ENCODE measurements around the gene UBQLN2. TPM values are rescaled to one million over a fixed set of nuclear protein-coding genes. Genes with fewer than 3 reads are reported as not detected.
"Not testable (repeated sequence)": the region's sequence is repeated elsewhere in the genome, so short reads cannot be mapped to it uniquely, and the experiment has no call there.

Gene UBQLN2
- 10 to 100 TPM; 29.4 to 30.2 TPM for total RNA-seq

DNA sequence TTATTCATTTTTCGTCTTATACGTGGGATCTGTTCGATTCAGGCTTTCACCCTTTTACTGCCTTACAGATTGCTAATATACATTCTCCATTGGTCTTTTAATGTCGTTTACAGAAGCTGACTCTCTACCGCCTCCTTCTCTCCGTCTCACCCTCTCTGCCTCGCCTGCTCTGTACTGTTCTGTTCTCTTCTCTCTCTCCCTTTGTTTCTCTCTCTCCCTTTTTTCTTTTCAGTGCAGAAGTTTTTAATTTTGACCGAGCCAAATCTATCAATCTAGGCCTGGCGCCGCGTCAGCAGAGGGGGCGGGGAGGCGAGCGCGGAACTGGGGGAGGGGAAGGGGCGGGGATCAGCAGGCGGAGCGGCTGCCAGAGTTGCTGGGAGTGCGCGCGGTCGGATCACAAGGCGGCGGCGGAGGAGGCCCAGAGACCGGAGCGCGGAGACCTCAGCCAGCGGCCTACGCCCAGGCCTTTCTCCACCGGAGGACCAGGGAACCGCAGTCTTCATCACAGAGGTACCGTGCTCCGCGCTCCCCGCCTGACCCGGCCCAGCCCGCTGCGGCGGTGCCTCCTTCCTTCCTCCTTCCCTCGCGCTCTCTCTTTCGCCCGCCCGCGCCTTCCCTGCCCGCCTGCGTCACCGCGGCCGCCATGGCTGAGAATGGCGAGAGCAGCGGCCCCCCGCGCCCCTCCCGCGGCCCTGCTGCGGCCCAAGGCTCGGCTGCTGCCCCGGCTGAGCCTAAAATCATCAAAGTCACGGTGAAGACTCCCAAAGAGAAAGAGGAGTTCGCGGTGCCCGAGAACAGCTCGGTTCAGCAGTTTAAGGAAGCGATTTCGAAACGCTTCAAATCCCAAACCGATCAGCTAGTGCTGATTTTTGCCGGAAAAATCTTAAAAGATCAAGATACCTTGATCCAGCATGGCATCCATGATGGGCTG is at the start of gene UBQLN2:
Gene UBQLN2 (plus strand): TSS at position 397 of the 931 bp plus-strand sequence. CDS start 247 bp downstream, at position 644.
- H3K4me1 Mint-ChIP-seq, result peaks cover 6% of the 10 kb centered on the region
- peak within 1 kb of the TSS; percentile 86 for H3K4me3 Mint-ChIP-seq
- H3K9me3 Mint-ChIP-seq, result no peaks in the 10 kb centered on the region
- H3K27me3 Mint-ChIP-seq, result no peaks in the 10 kb centered on the region
- peak within 1 kb of the TSS; percentile 95 for H3K27ac Mint-ChIP-seq
- H3K36me3 Mint-ChIP-seq, result peaks cover 20% of the 10 kb centered on the region
- peak; percentile 76 for DNase-seq

DNA sequence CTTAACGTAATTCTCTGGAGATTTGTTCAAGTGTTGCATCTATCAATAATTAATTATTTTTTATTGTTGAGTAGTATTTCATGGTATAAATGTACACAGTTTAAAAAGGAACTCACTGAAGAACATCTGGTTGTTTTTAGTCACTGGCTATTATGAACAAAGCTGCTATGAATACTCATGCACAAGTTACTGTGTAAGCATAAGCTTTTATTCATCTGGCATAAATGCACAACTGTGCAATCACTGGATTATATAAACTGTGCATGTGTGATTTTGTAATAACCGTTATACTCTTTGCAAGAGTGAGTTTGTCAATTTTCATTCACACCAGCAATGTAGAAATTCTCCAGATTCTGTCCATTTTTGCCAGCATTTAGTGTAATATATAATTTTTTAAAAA is 43.8 kb upstream of the UBQLN2 start:
- no peaks in the 10 kb centered on the region for H3K4me1 Mint-ChIP-seq
- H3K9me3 Mint-ChIP-seq, result peaks cover 8% of the 10 kb centered on the region
- H3K27me3 Mint-ChIP-seq, result no peaks in the 10 kb centered on the region
- DNase-seq, result no peak
- no peak overlapping the region for H3K27ac Mint-ChIP-seq
- H3K36me3 Mint-ChIP-seq, result peaks cover 9% of the 10 kb centered on the region
- H3K4me3 Mint-ChIP-seq, result no peak overlapping the region

DNA sequence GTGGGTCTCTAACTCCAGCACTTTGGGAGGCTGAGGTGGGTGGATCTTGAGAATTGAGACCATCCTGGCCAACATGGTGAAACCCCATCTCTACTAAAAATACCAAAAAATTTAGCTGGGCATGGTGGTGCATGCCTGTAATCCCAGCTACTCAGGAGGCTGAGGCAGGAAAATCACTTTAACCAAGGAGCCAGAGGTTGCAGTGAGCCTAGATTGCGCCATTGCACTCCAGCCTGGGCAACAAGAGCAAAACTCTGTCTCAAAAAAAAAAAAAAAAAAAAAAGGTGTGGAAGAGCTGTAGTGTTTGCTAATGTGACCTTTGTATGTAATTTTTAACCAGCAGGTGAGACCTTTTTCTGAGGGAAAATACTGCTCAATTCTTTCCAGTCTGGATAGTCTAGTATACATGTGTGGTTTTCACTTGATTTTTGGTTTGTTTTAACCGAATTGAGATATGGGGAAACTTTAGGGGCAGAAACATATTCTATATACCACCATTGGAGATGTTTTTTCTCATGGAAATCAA is 33.9 kb upstream of the UBQLN2 start:
- H3K27ac Mint-ChIP-seq, H3K4me1 Mint-ChIP-seq: not testable (repeated sequence)

GRCh38 chrX:56530011-56530410 is 33.4 kb upstream of the UBQLN2 start:
- Mint-ChIP-seq H3K27me3 (no peaks in the 10 kb centered on the region), H3K4me1 (no peaks in the 10 kb centered on the region), H3K27ac (no peak overlapping the region), H3K4me3 (no peak overlapping the region), H3K9me3 (peaks cover 6% of the 10 kb centered on the region), H3K36me3 (peaks cover 6% of the 10 kb centered on the region)
- DNase-seq, result no peak

More for the DNA sequence above, 33.9 kb upstream of the UBQLN2 start:
- not testable (repeated sequence) for H3K27me3 Mint-ChIP-seq, DNase-seq, H3K4me3 Mint-ChIP-seq, H3K9me3 Mint-ChIP-seq, H3K36me3 Mint-ChIP-seq

DNA sequence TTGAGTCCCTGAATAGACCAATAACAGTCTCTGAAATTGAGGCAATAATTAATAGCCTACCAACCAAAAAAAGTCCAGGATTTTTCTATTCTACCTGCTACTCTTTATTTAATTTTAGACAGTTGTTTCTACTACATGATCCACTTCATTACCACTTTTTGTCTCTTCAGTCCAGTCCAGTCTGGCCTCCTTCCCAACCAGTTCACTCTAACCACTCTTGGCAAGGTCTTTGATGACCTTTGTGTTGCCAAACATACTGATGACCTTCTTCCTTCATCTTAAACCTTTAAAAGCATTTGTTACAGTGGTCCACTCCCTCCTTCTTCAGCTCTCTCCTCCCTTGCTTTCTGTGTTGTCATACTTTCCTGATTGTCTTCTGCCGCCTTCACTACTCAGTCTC is 12.8 kb upstream of the UBQLN2 start:
- Mint-ChIP-seq H3K27ac (no peak overlapping the region), H3K36me3 (peaks cover 9% of the 10 kb centered on the region), H3K27me3 (no peaks in the 10 kb centered on the region), H3K4me1 (no peaks in the 10 kb centered on the region), H3K4me3 (no peak overlapping the region), H3K9me3 (peaks cover 24% of the 10 kb centered on the region)
- no peak for DNase-seq

DNA sequence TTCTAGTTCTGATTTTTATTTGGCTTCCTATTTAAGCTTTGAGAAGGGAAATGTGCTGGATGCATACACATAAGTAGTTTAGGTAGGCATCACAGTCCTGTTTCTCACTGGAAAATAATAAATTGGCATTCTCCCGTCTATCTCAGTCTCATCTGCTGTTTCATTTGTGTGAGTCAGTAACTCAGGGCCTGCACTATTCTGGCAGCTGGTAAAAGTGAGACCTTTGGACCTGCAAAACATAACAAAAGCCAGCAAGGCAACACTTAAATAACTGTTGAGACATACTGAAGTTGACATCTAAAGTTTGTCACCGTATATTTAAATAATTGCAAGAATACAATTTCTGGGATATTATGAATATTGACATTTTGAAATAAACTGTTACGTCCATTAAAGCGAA is 8.6 kb upstream of the UBQLN2 start:
- Mint-ChIP-seq H3K4me3 (no peak overlapping the region), H3K27ac (no peak overlapping the region), H3K4me1 (no peaks in the 10 kb centered on the region), H3K36me3 (peaks cover 2% of the 10 kb centered on the region), H3K27me3 (no peaks in the 10 kb centered on the region), H3K9me3 (peaks cover 6% of the 10 kb centered on the region)
- no peak for DNase-seq

DNA sequence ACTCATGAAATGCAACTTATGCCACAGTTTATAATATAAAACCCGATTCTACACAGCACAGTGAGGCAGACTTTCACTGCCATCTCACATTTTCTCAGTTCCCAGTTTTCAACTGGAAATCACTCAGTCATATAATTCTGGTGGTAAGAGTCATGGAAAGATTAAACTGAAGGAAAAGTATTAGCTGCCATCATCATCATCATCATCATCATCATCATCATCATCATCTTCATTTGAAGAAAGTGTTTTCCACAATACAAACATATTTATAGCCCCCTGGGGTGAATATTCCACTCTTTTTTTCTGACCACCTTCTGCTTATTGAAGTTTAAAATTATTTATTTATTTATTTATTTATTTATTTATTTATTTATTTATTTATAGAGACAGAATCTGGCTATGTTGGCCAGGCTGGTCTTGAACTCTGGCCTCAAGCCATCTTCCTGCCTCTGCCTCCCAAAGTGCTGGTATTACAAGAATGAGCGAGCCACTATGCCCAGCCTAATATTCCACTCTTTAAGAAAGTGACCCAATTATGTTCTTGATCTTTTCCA is 6.0 kb upstream of the UBQLN2 start:
- no peaks in the 10 kb centered on the region for H3K27me3 Mint-ChIP-seq
- no peaks in the 10 kb centered on the region for H3K4me1 Mint-ChIP-seq
- H3K4me3 Mint-ChIP-seq, result no peak overlapping the region
- no peaks in the 10 kb centered on the region for H3K9me3 Mint-ChIP-seq
- H3K27ac Mint-ChIP-seq, result no peak overlapping the region
- DNase-seq, result no peak
- H3K36me3 Mint-ChIP-seq, result no peaks in the 10 kb centered on the region

DNA sequence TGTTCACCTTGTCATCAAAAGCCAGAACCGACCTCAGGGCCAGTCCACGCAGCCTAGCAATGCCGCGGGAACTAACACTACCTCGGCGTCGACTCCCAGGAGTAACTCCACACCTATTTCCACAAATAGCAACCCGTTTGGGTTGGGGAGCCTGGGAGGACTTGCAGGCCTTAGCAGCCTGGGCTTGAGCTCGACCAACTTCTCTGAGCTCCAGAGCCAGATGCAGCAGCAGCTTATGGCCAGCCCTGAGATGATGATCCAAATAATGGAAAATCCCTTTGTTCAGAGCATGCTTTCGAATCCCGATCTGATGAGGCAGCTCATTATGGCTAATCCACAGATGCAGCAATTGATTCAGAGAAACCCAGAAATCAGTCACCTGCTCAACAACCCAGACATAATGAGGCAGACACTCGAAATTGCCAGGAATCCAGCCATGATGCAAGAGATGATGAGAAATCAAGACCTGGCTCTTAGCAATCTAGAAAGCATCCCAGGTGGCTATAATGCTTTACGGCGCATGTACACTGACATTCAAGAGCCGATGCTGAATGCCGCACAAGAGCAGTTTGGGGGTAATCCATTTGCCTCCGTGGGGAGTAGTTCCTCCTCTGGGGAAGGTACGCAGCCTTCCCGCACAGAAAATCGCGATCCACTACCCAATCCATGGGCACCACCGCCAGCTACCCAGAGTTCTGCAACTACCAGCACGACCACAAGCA is 898 bp downstream of the UBQLN2 start:
- Mint-ChIP-seq H3K36me3 (peaks cover 26% of the 10 kb centered on the region), H3K27me3 (no peaks in the 10 kb centered on the region), H3K4me1 (peaks cover 10% of the 10 kb centered on the region), H3K4me3 (peak overlapping the region; percentile 86), H3K9me3 (no peaks in the 10 kb centered on the region), H3K27ac (peak overlapping the region; percentile 95)
- DNase-seq, result peak; percentile 24

DNA sequence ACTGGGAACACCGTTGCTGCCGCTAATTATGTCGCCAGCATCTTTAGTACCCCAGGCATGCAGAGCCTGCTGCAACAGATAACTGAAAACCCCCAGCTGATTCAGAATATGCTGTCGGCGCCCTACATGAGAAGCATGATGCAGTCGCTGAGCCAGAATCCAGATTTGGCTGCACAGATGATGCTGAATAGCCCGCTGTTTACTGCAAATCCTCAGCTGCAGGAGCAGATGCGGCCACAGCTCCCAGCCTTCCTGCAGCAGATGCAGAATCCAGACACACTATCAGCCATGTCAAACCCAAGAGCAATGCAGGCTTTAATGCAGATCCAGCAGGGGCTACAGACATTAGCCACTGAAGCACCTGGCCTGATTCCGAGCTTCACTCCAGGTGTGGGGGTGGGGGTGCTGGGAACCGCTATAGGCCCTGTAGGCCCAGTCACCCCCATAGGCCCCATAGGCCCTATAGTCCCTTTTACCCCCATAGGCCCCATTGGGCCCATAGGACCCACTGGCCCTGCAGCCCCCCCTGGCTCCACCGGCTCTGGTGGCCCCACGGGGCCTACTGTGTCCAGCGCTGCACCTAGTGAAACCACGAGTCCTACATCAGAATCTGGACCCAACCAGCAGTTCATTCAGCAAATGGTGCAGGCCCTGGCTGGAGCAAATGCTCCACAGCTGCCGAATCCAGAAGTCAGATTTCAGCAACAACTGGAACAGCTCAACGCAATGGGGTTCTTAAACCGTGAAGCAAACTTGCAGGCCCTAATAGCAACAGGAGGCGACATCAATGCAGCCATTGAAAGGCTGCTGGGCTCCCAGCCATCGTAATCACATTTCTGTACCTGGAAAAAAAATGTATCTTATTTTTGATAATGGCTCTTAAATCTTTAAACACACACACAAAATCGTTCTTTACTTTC is 1.8 kb downstream of the UBQLN2 start:
- Mint-ChIP-seq H3K4me3 (peak overlapping the region; percentile 86), H3K27me3 (no peaks in the 10 kb centered on the region), H3K36me3 (peaks cover 33% of the 10 kb centered on the region), H3K9me3 (no peaks in the 10 kb centered on the region), H3K27ac (peak overlapping the region; percentile 95), H3K4me1 (peaks cover 12% of the 10 kb centered on the region)
- DNase-seq, result peak; percentile 3

GRCh38 chrX:56569378-56570057 is 6.1 kb downstream of the UBQLN2 start:
- H3K27ac Mint-ChIP-seq, result peak overlapping the region; percentile 54
- H3K36me3 Mint-ChIP-seq, result peaks cover 58% of the 10 kb centered on the region
- peaks cover 2% of the 10 kb centered on the region for H3K9me3 Mint-ChIP-seq
- no peak overlapping the region for H3K4me3 Mint-ChIP-seq
- no peak for DNase-seq
- no peaks in the 10 kb centered on the region for H3K27me3 Mint-ChIP-seq
- peaks cover 27% of the 10 kb centered on the region for H3K4me1 Mint-ChIP-seq

- Mint-ChIP-seq H3K4me3 (no peak overlapping the region), H3K27ac (no peak overlapping the region), H3K36me3 (peaks cover 65% of the 10 kb centered on the region), H3K9me3 (peaks cover 2% of the 10 kb centered on the region), H3K4me1 (peaks cover 26% of the 10 kb centered on the region), H3K27me3 (no peaks in the 10 kb centered on the region)
- no peak for DNase-seq
These were observed 9.5 kb downstream of the UBQLN2 start for GRCh38 chrX:56572975-56573374.

GRCh38 chrX:56574861-56575260 is 11.4 kb downstream of the UBQLN2 start:
- H3K27me3 Mint-ChIP-seq, result no peaks in the 10 kb centered on the region
- no peak overlapping the region for H3K4me3 Mint-ChIP-seq
- no peak overlapping the region for H3K27ac Mint-ChIP-seq
- H3K9me3 Mint-ChIP-seq, result peaks cover 7% of the 10 kb centered on the region
- peaks cover 70% of the 10 kb centered on the region for H3K36me3 Mint-ChIP-seq
- no peak for DNase-seq
- H3K4me1 Mint-ChIP-seq, result peaks cover 33% of the 10 kb centered on the region

DNA sequence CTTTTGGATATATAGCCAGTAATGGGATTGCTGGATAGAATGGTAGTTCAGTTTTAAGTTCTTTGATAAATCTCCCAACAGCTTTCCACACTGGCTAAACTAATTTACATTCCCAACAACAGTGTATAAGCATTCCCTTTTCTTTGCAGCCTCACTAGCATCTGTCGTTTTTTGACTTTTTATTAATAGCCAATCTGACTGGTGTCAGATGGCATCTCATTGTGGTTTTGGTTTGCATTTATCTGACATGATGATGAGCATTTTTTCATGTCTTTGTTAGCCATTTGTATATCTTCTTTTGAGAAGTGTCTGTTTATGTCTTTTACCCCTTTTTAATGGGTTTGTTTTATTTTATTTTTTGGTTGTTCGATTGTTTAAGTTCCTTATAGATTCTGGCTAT is 13.3 kb downstream of the UBQLN2 start:
- no peaks in the 10 kb centered on the region for H3K27me3 Mint-ChIP-seq
- no peak overlapping the region for H3K27ac Mint-ChIP-seq
- DNase-seq, result no peak
- H3K9me3 Mint-ChIP-seq, result peaks cover 15% of the 10 kb centered on the region
- H3K36me3 Mint-ChIP-seq, result peaks cover 69% of the 10 kb centered on the region
- H3K4me1 Mint-ChIP-seq, result peaks cover 28% of the 10 kb centered on the region
- no peak overlapping the region for H3K4me3 Mint-ChIP-seq

Data from activated naive CD8-positive, alpha-beta T cell treated with anti-CD3 and anti-CD28 coated beads for 36 hours (primary cell).